ENCODE results near the gene TBC1D9. TPM values are rescaled to one million over a fixed set of nuclear protein-coding genes. Genes with fewer than 3 reads are reported as not detected.
"Not testable (repeated sequence)": the region's sequence is repeated elsewhere in the genome, so short reads cannot be mapped to it uniquely, and the experiment has no call there.

The TBC1D9 gene
- total RNA-seq, 5 donors from 2014 or later (not counting 1 experiment from before 2014, with no cell fraction given), result 0.56 to 4.2 (median 1.2) TPM

DNA sequence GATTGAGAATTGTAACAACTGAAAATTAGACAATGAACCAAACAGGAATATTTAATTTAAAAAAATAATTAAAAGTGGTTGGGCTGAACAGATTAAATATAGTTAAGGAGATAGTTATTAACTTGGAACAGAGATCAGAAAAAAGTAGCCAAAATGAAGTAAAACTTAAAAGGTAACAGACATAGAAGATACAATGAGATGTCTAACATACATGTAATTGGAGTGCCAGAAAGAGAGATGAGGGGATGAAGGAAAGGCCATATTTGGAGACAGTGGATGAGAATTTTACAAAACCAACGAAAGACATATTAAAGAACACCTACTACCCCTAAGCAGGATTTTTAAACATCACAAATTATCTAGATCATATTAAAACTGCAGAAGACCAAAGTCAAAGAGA, 8.0 kb downstream of the TBC1D9 start:
- peaks cover 0 to 9% (median 6%) of the 10 kb centered on the region in 3 donors for H3K9me3 Mint-ChIP-seq
- no peaks in the 10 kb centered on the region for H3K36me3 Mint-ChIP-seq
- Histone ChIP-seq H3K4me1 (ENCODE audit: control insufficient read depth in 1 of 2, extremely low read depth in 1 of 2, insufficient read depth in 2 of 2, low read length in 2 of 2) (no peaks in the 10 kb centered on the region), H3K36me3 (ENCODE audit: control insufficient read depth in 2 of 2, extremely low read depth in 1 of 2, insufficient read depth in 1 of 2, low read length in 1 of 2) (no peaks in the 10 kb centered on the region), H3K4me3 (ENCODE audit: control insufficient read depth in 1 of 2, extremely low read depth in 1 of 2, low read length in 1 of 2) (no peak overlapping the region), H3K27me3 (replicated peaks in 1 of 2; ENCODE audit: control insufficient read depth in 2 of 2, extremely low read depth in 1 of 2, insufficient read depth in 2 of 2, low read length in 1 of 2) (peaks cover 2 to 4% of the 10 kb centered on the region in 2 experiments), H3K27ac (ENCODE audit: low read length) (no peak overlapping the region), H3K9me3 (no peaks in the 10 kb centered on the region)
- ChIA-PET POLR2A (no interaction called here), CTCF (no interaction called here)
- H3K4me1 Mint-ChIP-seq, result no peaks in the 10 kb centered on the region
- DNase-seq (no peak), ATAC-seq (replicated peaks in 1 of 4) (no peak)
- WGBS (ENCODE audit: insufficient coverage), result no CpG with 5 or more reads among the region's 1 CpG
- no peak overlapping the region for H3K4me3 Mint-ChIP-seq
- H3K27me3 Mint-ChIP-seq, result peaks cover 13% of the 10 kb centered on the region in 2 donors
- H3K27ac Mint-ChIP-seq, result no peak overlapping the region

- H3K4me1 ChIP-seq (ENCODE audit: control insufficient read depth in 1 of 2, extremely low read depth in 1 of 2, insufficient read depth in 2 of 2, low read length in 2 of 2); H3K4me1 Mint-ChIP-seq; H3K36me3 ChIP-seq (ENCODE audit: control insufficient read depth in 2 of 2, extremely low read depth in 1 of 2, insufficient read depth in 1 of 2, low read length in 1 of 2); H3K36me3 Mint-ChIP-seq; H3K27me3 ChIP-seq (replicated peaks in 1 of 2; ENCODE audit: control insufficient read depth in 2 of 2, extremely low read depth in 1 of 2, insufficient read depth in 2 of 2, low read length in 1 of 2); H3K27ac ChIP-seq (ENCODE audit: low read length); H3K27ac Mint-ChIP-seq; DNase-seq; CTCF ChIA-PET; H3K9me3 ChIP-seq; H3K9me3 Mint-ChIP-seq; ATAC-seq (replicated peaks in 1 of 4); H3K4me3 ChIP-seq (ENCODE audit: control insufficient read depth in 1 of 2, extremely low read depth in 1 of 2, low read length in 1 of 2); POLR2A ChIA-PET; H3K4me3 Mint-ChIP-seq: not testable (repeated sequence)
- H3K27me3 Mint-ChIP-seq, result peaks cover 4 to 13% of the 10 kb centered on the region in 2 donors
- WGBS (ENCODE audit: insufficient coverage), result 92% methylated on average over 2 of the region's 7 CpGs
Observed at GRCh38 chr4:140746546-140746945, 9.6 kb downstream of the TBC1D9 start.

GRCh38 chr4:140744421-140744820, 11.8 kb downstream of the TBC1D9 start:
- H3K36me3 Mint-ChIP-seq, result no peaks in the 10 kb centered on the region
- Histone ChIP-seq H3K9me3 (no peaks in the 10 kb centered on the region), H3K4me3 (ENCODE audit: control insufficient read depth in 1 of 2, extremely low read depth in 1 of 2, low read length in 1 of 2) (no peak overlapping the region), H3K27me3 (replicated peaks in 1 of 2; ENCODE audit: control insufficient read depth in 2 of 2, extremely low read depth in 1 of 2, insufficient read depth in 2 of 2, low read length in 1 of 2) (no peaks in the 10 kb centered on the region), H3K4me1 (ENCODE audit: control insufficient read depth in 1 of 2, extremely low read depth in 1 of 2, insufficient read depth in 2 of 2, low read length in 2 of 2) (no peaks in the 10 kb centered on the region), H3K27ac (ENCODE audit: low read length) (no peak overlapping the region), H3K36me3 (ENCODE audit: control insufficient read depth in 2 of 2, extremely low read depth in 1 of 2, insufficient read depth in 1 of 2, low read length in 1 of 2) (no peaks in the 10 kb centered on the region)
- ATAC-seq (replicated peaks in 1 of 4), result no peak
- WGBS (ENCODE audit: insufficient coverage), result no CpG with 5 or more reads among the region's 3 CpGs
- no peak for DNase-seq
- peaks cover 4 to 18% of the 10 kb centered on the region in 2 donors for H3K27me3 Mint-ChIP-seq
- H3K4me3 Mint-ChIP-seq, result no peak overlapping the region
- no peak overlapping the region for H3K27ac Mint-ChIP-seq
- H3K9me3 Mint-ChIP-seq, result peaks cover 0 to 9% (median 6%) of the 10 kb centered on the region in 3 donors
- ChIA-PET POLR2A (interaction anchor here in 1 of 2 donors (0.7 kb wide), 1 partner anchor 72 kb away, joined by 6 read pairs; no protein-coding TSS in a partner anchor), CTCF (interaction anchor here in 1 of 2 donors (0.7 kb wide), 1 partner anchor 13 kb away, joined by 6 read pairs; no protein-coding TSS in a partner anchor)
- no peaks in the 10 kb centered on the region for H3K4me1 Mint-ChIP-seq

GRCh38 chr4:140743194-140743931, 12.8 kb downstream of the TBC1D9 start:
- no peak for DNase-seq
- Mint-ChIP-seq H3K36me3 (no peaks in the 10 kb centered on the region), H3K27me3 (peaks cover 9 to 17% of the 10 kb centered on the region in 2 donors), H3K27ac (no peak overlapping the region), H3K4me3 (no peak overlapping the region), H3K9me3 (peaks cover 0 to 7% (median 3%) of the 10 kb centered on the region in 3 donors), H3K4me1 (no peaks in the 10 kb centered on the region)
- H3K4me1 ChIP-seq (ENCODE audit: control insufficient read depth in 1 of 2, extremely low read depth in 1 of 2, insufficient read depth in 2 of 2, low read length in 2 of 2), result no peaks in the 10 kb centered on the region
- POLR2A ChIA-PET, result no interaction called here
- H3K27me3 ChIP-seq (replicated peaks in 1 of 2; ENCODE audit: control insufficient read depth in 2 of 2, extremely low read depth in 1 of 2, insufficient read depth in 2 of 2, low read length in 1 of 2), result no peaks in the 10 kb centered on the region
- no peaks in the 10 kb centered on the region for H3K9me3 ChIP-seq
- no peak overlapping the region for H3K27ac ChIP-seq (ENCODE audit: low read length)
- no peaks in the 10 kb centered on the region for H3K36me3 ChIP-seq (ENCODE audit: control insufficient read depth in 2 of 2, extremely low read depth in 1 of 2, insufficient read depth in 1 of 2, low read length in 1 of 2)
- ATAC-seq (replicated peaks in 1 of 4), result no peak
- no peak overlapping the region for H3K4me3 ChIP-seq (ENCODE audit: control insufficient read depth in 1 of 2, extremely low read depth in 1 of 2, low read length in 1 of 2)
- CTCF ChIA-PET, result no interaction called here
- whole genome bisulfite sequencing (ENCODE audit: insufficient coverage), result 17% methylated on average over 1 of the region's 4 CpGs

GRCh38 chr4:140742838-140743193, 13.4 kb downstream of the TBC1D9 start:
- no peaks in the 10 kb centered on the region for H3K4me1 ChIP-seq (ENCODE audit: control insufficient read depth in 1 of 2, extremely low read depth in 1 of 2, insufficient read depth in 2 of 2, low read length in 2 of 2)
- CTCF ChIA-PET, result no interaction called here
- no CpG with 5 or more reads among the region's 1 CpG for WGBS (ENCODE audit: insufficient coverage)
- no peak for ATAC-seq (replicated peaks in 1 of 4)
- no peak for DNase-seq
- no peaks in the 10 kb centered on the region for H3K27me3 ChIP-seq (replicated peaks in 1 of 2; ENCODE audit: control insufficient read depth in 2 of 2, extremely low read depth in 1 of 2, insufficient read depth in 2 of 2, low read length in 1 of 2)
- Mint-ChIP-seq H3K9me3 (peaks cover 0 to 2% (median 0%) of the 10 kb centered on the region in 3 donors), H3K27me3 (peaks cover 9 to 14% of the 10 kb centered on the region in 2 donors), H3K36me3 (no peaks in the 10 kb centered on the region), H3K4me3 (peak overlapping the region in 1 of 3 donors; percentile 22), H3K27ac (peak overlapping the region in 1 of 2 donors; percentile 56), H3K4me1 (no peaks in the 10 kb centered on the region)
- no peak overlapping the region for H3K4me3 ChIP-seq (ENCODE audit: control insufficient read depth in 1 of 2, extremely low read depth in 1 of 2, low read length in 1 of 2)
- H3K27ac ChIP-seq (ENCODE audit: low read length), result no peak overlapping the region
- no peaks in the 10 kb centered on the region for H3K9me3 ChIP-seq
- POLR2A ChIA-PET, result no interaction called here
- H3K36me3 ChIP-seq (ENCODE audit: control insufficient read depth in 2 of 2, extremely low read depth in 1 of 2, insufficient read depth in 1 of 2, low read length in 1 of 2), result no peaks in the 10 kb centered on the region

- no peaks in the 10 kb centered on the region for H3K4me1 Mint-ChIP-seq
- CTCF ChIA-PET, result no interaction called here
- no peak overlapping the region for H3K27ac ChIP-seq (ENCODE audit: low read length)
Observed at GRCh38 chr4:140740906-140741670, 15.1 kb downstream of the TBC1D9 start.

More at GRCh38 chr4:140740906-140741670, 15.1 kb downstream of the TBC1D9 start:
- Histone ChIP-seq H3K36me3 (ENCODE audit: control insufficient read depth in 2 of 2, extremely low read depth in 1 of 2, insufficient read depth in 1 of 2, low read length in 1 of 2) (no peaks in the 10 kb centered on the region), H3K4me3 (ENCODE audit: control insufficient read depth in 1 of 2, extremely low read depth in 1 of 2, low read length in 1 of 2) (no peak overlapping the region), H3K27me3 (replicated peaks in 1 of 2; ENCODE audit: control insufficient read depth in 2 of 2, extremely low read depth in 1 of 2, insufficient read depth in 2 of 2, low read length in 1 of 2) (no peaks in the 10 kb centered on the region), H3K9me3 (no peaks in the 10 kb centered on the region), H3K4me1 (ENCODE audit: control insufficient read depth in 1 of 2, extremely low read depth in 1 of 2, insufficient read depth in 2 of 2, low read length in 2 of 2) (no peaks in the 10 kb centered on the region)
- 82% methylated on average over 2 of the region's 3 CpGs for WGBS (ENCODE audit: insufficient coverage)
- no peaks in the 10 kb centered on the region for H3K9me3 Mint-ChIP-seq
- H3K36me3 Mint-ChIP-seq, result no peaks in the 10 kb centered on the region
- ATAC-seq (replicated peaks in 1 of 4), result no peak
- H3K27ac Mint-ChIP-seq, result no peak overlapping the region
- POLR2A ChIA-PET, result no interaction called here
- H3K27me3 Mint-ChIP-seq, result peaks cover 12 to 14% of the 10 kb centered on the region in 2 donors
- no peak for DNase-seq
- no peak overlapping the region for H3K4me3 Mint-ChIP-seq
